ENCODE results near the gene ATP6V0E1.
"Not testable (repeated sequence)": the region's sequence is repeated elsewhere in the genome, so short reads cannot be mapped to it uniquely, and the experiment has no call there.

Gene ATP6V0E1

GRCh38 chr5:173010021-173010420, 26.4 kb downstream of the ATP6V0E1 start:
- DNase-seq: no peak

DNA sequence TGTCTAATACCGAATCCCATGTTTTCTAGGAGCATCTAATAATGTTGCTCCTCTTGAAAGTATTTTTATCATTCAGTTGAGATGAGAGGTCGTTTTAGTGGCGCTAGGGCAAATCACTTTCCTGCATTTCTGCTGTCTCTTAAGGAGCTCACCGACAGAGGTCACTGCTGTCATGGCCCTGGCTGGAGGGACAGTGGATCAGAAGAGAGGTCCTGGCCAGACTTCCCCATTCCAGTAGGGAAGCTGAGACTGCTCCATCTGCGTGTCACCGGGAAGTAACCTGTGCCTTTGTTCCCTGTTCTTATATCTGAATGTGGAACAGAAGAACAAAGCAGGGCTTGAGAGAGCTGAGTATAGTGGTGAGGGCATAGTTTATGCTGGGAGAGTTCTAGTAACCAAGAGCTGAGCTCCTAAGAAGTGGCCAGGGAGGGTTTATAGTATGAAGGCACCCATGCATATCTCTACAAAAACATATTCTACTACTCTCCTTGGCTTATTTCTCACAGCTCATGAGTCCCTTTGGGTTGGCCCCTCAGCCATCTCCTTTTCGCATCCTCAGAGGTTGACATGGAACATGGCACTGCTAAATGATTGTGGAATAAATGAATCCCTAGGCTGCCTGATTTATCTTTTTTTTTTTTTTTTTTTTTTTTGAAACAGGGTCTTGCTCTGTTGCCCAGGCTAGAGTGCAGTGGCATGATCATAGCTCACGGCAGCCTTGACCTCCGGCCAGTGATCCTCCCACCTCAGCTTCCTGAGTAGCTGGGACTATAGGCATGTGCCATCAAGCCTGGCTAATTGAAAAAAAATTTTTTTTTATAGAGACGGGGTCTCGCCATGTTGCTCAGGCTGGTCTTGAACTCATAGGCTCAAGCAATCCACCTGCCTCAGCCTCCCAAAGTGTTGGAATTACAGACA, 27.2 kb downstream of the ATP6V0E1 start:
- DNase-seq: no peak

GRCh38 chr5:173011566-173011965, 28.0 kb downstream of the ATP6V0E1 start:
- no peak for DNase-seq

DNA sequence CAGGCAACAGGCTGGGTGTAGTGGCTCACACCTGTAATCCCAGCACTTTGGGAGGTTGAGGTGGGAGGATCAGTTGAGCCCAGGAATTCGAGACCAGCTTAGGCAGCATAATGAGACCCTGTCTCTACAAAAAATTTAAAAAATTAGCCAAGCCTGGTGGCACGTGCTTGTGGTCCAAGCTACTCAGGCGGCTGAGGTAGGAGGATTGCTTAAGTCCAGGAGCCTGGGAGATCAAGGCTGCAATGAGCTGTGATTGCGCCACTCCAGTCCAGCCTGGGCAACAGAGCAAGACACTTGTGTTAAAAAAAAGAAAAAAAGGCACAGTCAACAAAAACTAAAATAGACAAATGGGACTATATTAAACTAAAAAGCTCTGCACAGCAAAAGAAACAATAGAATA, 29.3 kb downstream of the ATP6V0E1 start:
- DNase-seq: no peak

GRCh38 chr5:173014671-173015070, 31.1 kb downstream of the ATP6V0E1 start:
- DNase-seq: no peak

DNA sequence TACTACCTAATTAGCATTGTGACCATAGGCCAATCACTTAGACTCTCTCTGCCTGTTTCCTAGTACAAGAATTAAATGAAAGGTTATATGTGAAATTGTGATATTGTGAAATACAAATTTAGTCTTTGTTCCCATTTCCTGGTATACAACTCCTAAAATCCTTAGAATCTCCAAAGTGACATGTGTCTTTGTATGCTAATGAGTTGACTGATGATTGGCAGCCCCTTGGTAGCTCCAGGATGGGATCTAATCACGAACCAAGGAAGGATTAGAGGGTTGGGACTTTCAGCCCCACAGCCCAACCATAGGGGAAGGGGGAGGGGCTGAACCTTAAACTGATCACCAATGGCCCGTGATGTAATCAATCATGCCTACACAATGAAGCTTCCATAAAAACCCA, 31.6 kb downstream of the ATP6V0E1 start:
- no peak for DNase-seq

DNA sequence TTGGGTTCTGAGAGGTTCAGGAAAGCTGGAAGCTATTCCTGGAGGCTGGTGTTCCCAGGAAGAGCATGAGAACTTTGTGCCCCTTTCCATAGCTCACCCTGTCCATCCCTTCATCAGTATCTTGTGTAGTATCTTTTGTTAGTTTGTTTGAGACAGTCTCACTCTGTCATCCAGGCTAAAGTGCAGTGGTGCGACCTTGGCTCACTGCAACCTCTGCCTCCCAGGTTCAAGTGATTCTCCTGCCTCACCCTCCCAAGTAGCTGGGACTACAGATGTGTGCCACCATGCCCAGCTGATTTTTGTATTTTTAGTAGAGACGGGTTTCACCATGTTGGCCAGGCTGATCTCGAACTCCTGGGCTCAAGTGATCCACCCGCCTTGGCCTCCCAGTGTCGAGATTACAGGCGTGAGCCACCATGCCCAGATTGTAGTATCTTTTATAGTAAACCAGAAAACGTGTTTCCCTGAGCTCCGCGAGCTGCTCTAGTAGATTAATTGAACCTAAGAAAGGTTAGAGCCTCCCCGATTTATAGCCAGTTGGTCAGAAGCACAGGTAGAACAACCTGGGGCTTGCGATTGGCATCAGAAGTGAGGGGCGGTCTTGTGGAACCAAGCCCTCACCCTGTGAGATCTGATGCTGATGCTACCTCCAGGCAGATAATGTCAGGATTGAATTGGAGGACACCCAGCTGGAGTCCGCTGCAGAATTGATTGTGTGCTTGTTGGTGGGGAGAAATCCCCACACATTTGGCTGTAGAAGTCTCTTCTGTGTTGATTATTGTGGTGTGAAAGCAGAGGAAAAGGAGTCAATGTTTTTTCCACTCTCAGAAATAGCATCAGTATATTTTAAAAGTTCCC, 32.3 kb downstream of the ATP6V0E1 start:
- DNase-seq: no peak

DNA sequence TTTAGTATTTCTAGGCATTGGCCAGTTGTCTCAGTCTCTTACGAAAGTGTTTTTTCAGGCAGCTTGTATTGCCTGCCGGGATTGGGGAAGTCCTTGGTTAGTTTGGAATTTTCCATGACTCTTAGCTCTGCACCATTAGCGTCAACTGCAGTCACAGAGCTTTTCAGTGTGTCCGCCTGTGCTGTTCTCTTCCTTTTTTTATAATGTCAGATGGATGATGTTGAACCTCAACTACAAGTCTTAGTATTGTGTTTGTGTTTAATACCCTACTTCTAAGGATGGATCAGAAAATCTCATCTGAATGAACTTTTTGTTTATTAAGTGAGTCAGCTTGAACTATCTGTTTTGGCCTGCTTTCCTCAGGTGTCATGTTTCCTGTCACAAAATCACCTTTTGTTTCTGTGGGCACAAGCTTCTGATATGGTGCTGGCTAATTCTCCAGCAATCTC, 33.1 kb downstream of the ATP6V0E1 start:
- DNase-seq: no peak

GRCh38 chr5:173017087-173017486, 33.5 kb downstream of the ATP6V0E1 start:
- not testable (repeated sequence) for DNase-seq

DNA sequence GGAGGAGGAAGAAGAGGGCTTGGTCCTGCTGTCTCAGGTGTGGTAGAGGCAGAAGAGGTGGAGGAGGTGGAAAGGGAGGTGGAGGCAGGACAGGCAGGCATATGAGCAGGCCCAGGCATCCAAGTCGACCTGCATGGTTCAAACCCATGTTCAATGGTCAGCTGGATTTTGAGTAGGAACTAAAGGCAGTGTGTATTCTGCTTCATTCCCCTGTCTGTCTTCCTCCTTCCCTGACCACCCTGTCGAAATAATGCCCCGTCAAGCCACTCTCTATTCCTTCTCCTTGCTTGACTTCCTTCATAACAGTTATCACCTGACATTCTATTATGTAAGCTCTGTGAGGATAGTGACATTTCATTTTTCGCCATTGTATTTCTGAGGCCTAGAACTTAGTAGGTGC, 34.8 kb downstream of the ATP6V0E1 start:
- no peak for DNase-seq

- no peak for DNase-seq
Observed at GRCh38 chr5:173020154-173020581, 36.6 kb downstream of the ATP6V0E1 start.

- DNase-seq: no peak
Observed at GRCh38 chr5:173020643-173021042, 37.1 kb downstream of the ATP6V0E1 start.

DNA sequence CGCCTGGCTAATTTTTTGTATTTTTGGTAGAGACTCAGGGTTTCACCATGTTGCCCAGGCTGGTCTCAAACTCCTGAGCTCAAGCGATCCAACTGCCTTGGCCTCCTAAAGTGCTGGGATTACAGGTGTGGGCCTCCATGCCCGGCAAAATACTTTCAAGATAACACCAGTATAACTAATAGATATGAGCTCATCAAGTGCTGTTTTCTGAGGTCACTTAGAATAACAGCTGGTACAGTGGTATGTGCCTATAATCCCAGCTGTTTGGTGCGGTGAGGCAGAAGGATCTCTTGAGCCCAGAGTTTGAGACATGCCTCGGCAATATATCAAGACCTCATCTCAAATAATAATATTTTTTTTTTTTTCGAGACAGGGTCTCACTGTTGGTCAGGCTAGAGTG, 42.1 kb downstream of the ATP6V0E1 start:
- DNase-seq: no peak

DNA sequence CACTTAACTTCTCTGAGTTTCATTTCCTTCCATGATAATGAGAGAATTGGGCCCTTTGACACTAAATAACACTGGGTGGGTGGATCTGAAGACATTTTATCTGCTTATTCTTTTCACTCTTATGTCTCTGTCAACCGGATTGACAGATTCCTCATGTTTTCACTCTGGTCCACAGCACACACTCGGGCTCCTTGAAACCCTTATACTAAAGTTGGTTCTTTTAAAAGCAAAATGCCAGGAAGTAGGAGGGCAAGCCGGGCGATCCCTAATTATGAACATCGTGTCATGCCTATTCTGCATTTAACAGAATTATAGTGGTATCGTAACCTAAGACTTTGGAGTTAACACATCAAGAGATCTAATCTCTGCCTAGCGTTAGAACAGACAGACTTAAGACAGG, 44.3 kb downstream of the ATP6V0E1 start:
- DNase-seq: no peak

DNA sequence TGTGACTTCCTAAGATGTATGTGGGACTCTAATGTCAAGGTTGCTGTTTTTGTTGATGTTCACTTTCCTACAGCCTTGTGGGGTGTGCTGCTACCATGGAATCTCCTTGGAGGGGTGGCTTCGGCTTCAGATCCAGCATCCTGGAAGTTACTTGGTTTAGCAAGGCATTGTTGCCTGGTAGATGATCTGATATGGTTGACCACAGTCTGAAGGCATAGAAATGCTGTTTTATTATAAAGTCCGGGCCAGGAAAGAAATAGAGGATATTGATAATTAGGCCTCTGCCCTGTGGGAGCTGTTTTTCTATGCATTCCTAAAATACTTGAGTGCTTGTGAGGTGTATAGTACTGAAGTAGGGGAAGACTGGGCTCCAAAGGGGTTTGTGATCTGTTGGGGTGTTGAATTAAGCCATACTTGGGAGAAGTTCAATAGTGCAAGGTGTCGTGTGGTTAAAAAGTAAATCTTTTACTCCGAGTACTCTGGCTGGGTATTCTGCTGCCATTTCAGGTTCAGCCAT, 45.3 kb downstream of the ATP6V0E1 start:
- DNase-seq: no peak

GRCh38 chr5:173029499-173029921, 45.9 kb downstream of the ATP6V0E1 start:
- DNase-seq: no peak

DNA sequence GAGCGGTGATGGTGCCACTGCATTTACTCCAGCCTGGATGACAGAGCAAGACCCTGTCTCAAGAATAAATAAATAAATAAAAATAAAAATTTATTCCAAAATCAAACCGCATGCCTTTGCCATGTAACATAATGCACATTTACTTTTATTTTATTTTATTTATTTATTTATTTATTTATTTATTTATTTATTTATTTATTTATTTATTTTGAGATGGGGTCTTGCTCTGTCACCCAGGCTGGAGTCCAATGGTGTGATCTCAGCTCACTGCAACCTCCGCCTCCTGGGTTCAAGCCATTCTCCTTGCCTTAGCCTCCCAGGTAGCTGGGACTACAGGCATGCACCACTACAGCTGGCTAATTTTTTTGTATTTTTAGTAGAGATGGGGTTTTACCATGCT, 48.5 kb downstream of the ATP6V0E1 start:
- DNase-seq: not testable (repeated sequence)

GRCh38 chr5:173032730-173033129, 49.2 kb downstream of the ATP6V0E1 start:
- no peak for DNase-seq

- no peak for DNase-seq
Observed at GRCh38 chr5:173033923-173034322, 50.4 kb downstream of the ATP6V0E1 start.

GRCh38 chr5:173035904-173036707, 52.5 kb downstream of the ATP6V0E1 start:
- DNase-seq: no peak

- DNase-seq: no peak
Observed at GRCh38 chr5:173039188-173039587, 55.6 kb downstream of the ATP6V0E1 start.

GRCh38 chr5:173039964-173040363, 56.4 kb downstream of the ATP6V0E1 start:
- no peak for DNase-seq

Data from NCI-H446 treated with DMSO at 0.1 percent for 48 hours (cell line).